ENCODE measurements around the gene SAMD7. TPM values are rescaled to one million over a fixed set of nuclear protein-coding genes. Genes with fewer than 3 reads are reported as not detected.

Gene SAMD7
- total RNA-seq, 4 donors from 2014 or later = not detected

DNA sequence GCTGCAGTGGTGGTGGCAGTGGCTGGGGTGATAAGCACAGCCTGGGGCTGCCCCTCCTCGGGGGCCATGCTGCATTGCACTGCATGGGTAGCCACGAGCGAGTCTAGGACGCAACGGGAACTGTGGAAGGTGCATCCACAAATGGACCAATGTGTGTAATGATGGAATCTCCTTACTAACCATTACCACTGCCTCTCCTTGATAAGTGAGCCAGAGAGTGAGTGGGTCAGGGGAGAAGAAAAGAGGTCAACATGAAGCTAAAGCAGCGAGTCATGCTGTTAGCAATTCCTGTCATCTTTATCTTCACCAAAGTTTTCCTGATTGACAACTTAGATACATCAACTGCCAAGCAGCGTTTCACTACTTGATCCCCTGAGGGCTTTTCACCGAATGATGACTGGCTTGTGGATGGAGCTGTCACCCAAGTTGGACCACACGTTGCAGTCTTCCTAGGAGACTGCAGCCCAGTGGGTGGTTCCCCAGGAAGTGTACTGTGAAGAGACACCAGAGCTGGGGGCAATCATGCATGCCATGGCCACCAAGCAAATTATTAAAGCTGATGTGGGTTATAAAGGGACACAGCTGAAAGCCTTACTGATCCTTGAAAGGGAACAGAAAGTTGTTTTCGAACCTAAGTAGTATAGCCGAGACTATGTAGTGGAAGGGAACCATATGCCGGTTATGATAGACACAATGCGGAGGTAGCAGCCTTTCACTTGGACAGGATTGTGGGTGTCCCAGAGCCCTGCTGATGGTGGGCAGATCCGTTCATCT, 20.6 kb downstream of the SAMD7 start:
- TF ChIP-seq, protein P1, sequence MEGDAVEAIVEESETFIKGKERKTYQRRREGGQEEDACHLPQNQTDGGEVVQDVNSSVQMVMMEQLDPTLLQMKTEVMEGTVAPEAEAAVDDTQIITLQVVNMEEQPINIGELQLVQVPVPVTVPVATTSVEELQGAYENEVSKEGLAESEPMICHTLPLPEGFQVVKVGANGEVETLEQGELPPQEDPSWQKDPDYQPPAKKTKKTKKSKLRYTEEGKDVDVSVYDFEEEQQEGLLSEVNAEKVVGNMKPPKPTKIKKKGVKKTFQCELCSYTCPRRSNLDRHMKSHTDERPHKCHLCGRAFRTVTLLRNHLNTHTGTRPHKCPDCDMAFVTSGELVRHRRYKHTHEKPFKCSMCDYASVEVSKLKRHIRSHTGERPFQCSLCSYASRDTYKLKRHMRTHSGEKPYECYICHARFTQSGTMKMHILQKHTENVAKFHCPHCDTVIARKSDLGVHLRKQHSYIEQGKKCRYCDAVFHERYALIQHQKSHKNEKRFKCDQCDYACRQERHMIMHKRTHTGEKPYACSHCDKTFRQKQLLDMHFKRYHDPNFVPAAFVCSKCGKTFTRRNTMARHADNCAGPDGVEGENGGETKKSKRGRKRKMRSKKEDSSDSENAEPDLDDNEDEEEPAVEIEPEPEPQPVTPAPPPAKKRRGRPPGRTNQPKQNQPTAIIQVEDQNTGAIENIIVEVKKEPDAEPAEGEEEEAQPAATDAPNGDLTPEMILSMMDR (IDR thresholded peaks at IDR 0.05; ENCODE audit: low read depth) = no peak

- TF ChIP-seq, protein P1 (IDR thresholded peaks at IDR 0.05; ENCODE audit: low read depth) = no peak
Measured at GRCh38 chr3:169939320-169939719, 27.9 kb downstream of the SAMD7 start.

DNA sequence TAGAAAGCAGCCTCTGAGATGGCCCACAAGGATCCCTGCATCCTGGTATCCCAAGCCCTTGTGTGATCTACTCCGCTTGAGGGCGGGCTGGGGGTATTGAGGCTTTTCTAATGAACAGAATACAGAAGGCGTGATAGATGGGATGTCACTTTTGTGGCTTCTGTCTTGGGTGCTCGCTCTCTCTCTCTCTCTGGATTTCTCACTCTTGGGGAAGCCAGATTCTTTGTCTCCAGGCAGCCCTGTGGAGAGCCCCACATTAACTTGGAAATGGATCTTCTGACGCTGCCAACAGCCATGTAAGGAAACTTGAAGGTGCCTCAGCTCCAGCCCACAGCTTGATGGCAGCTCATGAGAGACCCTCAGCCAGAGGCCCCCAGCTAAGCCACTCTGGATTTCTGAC, 28.4 kb downstream of the SAMD7 start:
- TF ChIP-seq, protein P1 (IDR thresholded peaks at IDR 0.05; ENCODE audit: low read depth) = no peak

GRCh38 chr3:169940470-169941181, 29.3 kb downstream of the SAMD7 start:
- TF ChIP-seq, protein P1 (IDR thresholded peaks at IDR 0.05; ENCODE audit: low read depth) = no peak

- TF ChIP-seq, protein P1 (IDR thresholded peaks at IDR 0.05; ENCODE audit: low read depth) = no peak
Measured at GRCh38 chr3:169945313-169945712, 33.9 kb downstream of the SAMD7 start.

DNA sequence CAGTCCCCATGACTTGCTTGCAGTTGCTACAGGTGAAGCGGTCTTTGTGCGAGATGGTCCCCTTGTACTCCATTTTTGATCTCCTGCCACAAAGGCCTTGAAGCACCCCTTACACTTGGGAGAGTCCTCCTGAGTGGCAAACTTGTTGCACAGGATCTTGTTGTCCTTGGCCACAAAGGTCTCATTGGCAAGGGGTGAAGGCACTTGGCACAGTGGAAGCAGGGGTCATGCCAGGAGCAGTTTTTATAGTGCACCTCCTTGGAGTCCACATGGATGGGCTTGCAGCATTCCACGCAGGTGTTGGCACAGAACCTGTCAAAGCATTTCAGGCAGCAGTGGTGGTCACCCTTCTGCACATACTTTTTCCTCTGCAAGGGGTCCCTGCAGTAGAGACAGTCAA, 35.0 kb downstream of the SAMD7 start:
- TF ChIP-seq, protein P1 (IDR thresholded peaks at IDR 0.05; ENCODE audit: low read depth) = no peak

Data from subcutaneous adipose tissue (tissue), 4 donors.